GM10248 (cell line): ENCODE results near the gene ANO2.

Experiments used
- CTCF ChIA-PET: fragments of 300-600 bp; sonication (Branson Sonifier 250); formaldehyde crosslinking; extraction: SDS; loops from one replicate; lab custom pipeline; 2021; ENCODE audit warnings: antibody characterized with exemption; lab: Yijun Ruan, JAX
- POLR2A ChIA-PET: fragments of 350-650 bp; sonication (Branson Sonifier 250); formaldehyde crosslinking; extraction: SDS; loops from one replicate; lab custom pipeline; 2020; ENCODE audit warnings: antibody characterized with exemption; lab: Yijun Ruan, JAX
- DNase-seq: peaks from one replicate; pipeline ENCODE4 v3.0.0; 2012; ENCODE audit errors: extremely low spot score
- CTCF ChIP-seq: IDR thresholded peaks from 2 replicates; pipeline ENCODE4 v1.5.1; 2012; ENCODE audit warnings: mild to moderate bottlenecking, low read depth; ENCODE audit errors: extremely low read depth, missing control alignments, control extremely low read depth

The ANO2 gene

DNA sequence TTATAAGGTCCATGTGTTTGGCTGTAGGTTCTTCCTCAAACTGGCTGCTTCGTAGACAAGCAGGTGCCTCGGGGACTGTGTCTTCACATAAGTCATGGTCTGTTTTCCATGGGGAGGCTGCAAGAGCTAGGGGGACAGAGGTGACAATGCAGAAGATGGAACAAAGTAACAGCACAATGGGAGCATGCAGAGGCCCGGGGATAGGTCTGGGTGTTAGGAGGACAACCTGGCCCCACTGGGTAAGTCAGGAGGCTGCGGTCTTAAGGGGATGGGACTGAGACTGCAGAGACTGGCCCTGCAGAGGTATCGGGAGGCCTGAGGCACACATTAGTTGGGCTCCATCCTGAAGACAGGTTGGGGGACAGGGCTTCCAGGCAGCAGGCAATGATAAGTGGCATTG lies 424.2 kb downstream of the ANO2 start:
- CTCF ChIA-PET = interaction anchor here (1.0 kb wide), 1 partner anchor 11 kb away, joined by 3 read pairs; no protein-coding TSS in a partner anchor

DNA sequence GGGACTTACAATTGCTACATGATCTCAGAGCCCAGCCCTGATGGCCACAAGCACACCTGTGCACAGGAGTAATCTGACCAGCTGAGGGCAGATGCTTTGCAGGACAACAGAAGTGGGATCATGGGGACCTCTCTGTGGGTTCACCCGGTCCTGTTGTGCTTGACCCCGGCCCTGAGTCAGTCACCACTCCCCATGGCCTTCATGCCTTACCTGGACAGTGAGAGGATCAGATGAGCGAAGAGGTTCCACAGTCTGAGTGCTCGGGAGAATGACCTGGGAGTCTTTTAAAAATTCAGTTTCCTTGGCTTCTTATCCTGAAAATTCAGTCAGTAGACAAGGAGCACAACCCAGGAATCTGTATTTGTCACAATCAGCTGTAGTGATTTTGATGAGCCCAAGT lies 425.0 kb downstream of the ANO2 start:
- TF ChIP-seq CTCF = no peak
- POLR2A ChIA-PET = no interaction called here
- CTCF ChIA-PET = interaction anchor here (1.2 kb wide), 1 partner anchor 16 kb away, joined by 4 read pairs; no protein-coding TSS in a partner anchor
- no peak for DNase-seq

More for the DNA sequence above, 424.2 kb downstream of the ANO2 start:
- POLR2A ChIA-PET = no interaction called here
- no peak for TF ChIP-seq CTCF
- DNase-seq = no peak

GRCh38 chr12:5518584-5519365 lies 426.3 kb downstream of the ANO2 start:
- POLR2A ChIA-PET = no interaction called here
- CTCF ChIA-PET = interaction anchor here (1.2 kb wide), 1 partner anchor 17 kb away, joined by 4 read pairs; no protein-coding TSS in a partner anchor
- TF ChIP-seq CTCF = no peak
- DNase-seq = no peak

DNA sequence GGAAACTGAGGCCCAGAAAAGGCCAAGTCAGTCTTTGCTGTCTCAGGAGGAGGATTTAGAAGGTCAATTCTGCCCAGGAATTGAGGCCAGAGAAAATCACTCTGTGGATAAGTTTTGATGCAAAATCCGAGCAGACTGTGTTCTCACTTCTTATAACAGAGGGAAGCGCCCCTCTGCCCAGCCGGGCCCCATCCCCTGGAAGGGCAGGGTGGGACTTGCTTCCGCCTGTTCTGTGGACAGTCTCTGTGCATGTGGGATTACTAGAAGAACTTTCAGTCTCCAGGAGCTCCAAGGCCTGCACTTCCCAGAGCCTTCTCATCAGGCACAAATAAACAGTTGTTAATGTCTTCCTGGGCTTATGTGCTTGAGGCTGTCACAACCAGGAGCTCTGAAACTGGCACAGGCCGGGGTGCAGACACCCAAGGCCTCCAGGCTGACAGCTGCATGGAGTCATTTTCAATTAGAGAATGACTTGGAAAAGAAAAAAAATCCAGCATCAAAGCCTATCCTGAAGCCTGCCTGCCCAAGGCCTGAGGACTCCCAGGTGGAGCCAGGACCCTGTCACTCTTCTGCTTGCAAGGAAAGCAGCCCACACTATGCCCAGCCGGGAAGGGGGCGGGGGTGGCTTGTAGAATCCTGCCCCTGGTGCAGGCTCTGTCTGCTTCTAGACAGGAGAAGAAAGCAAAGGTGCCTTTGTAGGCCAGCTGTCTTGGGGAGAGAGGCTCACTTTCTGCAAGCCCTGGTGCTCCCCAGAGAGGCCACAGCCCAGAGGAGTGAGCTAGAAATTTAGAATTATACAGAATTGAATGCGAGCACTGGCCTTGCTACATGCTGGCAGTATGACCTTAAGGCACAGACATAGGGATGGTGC lies 428.5 kb downstream of the ANO2 start:
- no peak for TF ChIP-seq CTCF
- DNase-seq = no peak
- CTCF ChIA-PET = no interaction called here
- POLR2A ChIA-PET = no interaction called here

- ChIA-PET POLR2A (no interaction called here), CTCF (no interaction called here)
- DNase-seq = no peak
- no peak for TF ChIP-seq CTCF
These were observed 429.6 kb downstream of the ANO2 start for GRCh38 chr12:5515458-5515857.

- ChIA-PET CTCF (no interaction called here), POLR2A (no interaction called here)
- no peak for TF ChIP-seq CTCF
- no peak for DNase-seq
These were observed 430.5 kb downstream of the ANO2 start for GRCh38 chr12:5514545-5514944.
